Hypothalamus (tissue), 51 donors: ENCODE results near the gene PSMF1.

Experiments used
- DNase-seq, 51 donors: peaks; one replicate each; lab custom pipeline; 2025; lab: John Stamatoyannopoulos, UW

PSMF1 gene

DNA sequence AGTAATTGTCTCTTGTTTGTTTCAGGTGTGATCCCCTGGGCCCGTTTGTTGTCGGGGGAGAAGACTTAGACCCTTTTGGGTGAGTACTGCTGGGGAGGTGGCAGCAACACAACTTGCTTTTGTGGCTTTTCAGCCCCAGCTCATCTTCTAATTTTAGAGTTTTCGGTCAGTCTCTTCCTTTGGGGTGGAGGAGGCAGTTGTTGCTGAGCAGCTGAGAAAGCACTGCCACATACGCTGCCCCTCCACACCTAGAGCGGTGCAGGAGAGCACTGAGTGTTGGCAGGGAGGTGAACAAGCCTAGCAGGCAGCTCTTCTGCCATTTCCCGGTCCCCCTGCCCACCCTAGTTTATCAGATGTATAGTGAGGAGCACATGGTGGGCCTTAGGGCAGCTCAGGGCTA is 44.7 kb downstream of the PSMF1 start:
- DNase-seq = no peak

DNA sequence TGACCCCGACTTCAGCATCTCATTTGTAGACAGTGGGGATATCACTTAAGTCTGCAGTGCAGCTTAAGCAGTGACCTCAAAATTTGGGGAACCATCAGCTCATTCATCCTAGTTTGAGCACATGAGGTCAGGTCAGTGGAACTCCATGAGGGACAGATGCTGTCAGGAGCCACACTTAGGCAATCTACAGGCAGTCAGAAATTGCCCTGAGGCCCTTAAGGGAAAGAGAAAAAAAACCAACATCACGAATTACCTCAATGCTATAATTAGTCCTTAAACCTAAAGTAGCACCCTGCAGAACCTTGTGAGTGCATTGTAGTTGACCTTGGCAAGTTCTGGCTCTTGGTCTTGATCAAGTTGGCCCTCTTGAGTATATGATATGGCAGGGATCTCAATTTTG is 45.3 kb downstream of the PSMF1 start:
- no peak for DNase-seq

DNA sequence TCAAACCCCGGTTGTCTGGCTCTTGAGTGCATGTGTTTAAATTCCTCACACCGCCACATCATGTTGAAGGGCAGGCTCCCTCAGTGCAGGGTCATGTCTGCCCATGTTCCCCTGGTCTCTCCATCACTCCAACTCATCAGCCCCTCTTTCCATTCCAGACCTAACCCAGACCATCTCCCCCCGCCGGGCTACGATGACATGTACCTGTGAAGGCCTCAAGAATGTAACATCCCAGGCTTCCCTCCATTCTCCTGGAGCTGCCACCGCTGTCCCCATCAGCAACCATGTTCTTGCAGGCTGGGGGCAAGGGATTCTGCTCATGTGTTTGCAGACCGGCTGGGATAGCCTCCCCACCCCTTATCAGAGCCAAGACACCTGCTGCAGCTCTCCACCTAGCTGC is 46.5 kb downstream of the PSMF1 start:
- no peak for DNase-seq

DNA sequence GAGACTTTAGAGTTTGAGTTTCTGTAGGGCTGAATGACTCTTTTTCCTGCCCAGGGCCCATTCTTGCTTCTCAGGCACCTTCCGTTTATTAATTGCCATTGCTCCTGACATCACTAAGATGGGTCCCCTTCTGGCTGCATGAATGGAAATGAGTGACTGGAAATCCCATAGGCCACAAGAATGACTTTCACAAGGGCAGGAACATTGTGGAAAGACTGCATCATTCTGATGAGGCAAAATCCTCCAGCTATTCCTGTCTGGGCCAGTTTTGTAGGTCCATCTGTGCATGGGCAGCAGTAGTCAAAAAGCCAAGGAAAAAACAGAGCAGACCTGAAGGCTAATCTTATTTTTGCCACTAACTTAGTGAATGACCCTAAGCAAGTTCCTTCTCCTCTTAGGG is 47.1 kb downstream of the PSMF1 start:
- no peak for DNase-seq

DNA sequence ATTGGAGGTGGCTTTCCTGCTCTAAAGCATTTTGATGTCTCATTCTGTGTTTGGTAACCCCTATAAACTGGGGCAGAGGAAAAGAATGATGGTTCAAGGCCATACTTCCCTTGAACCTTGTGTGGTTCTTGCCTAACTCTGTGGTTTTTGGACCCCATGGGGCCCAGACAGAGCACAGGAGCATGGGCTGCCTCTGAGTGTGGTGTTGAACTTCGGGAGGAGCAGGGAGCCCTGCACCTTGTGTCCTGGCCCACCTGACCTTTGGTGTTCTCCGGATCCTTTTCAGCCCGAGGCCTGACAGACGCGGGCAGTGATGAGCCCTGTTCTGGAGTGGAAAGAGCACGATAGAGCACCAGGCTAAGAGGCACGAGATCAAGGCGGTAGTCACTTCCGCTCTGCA is 47.5 kb downstream of the PSMF1 start:
- DNase-seq = no peak

DNA sequence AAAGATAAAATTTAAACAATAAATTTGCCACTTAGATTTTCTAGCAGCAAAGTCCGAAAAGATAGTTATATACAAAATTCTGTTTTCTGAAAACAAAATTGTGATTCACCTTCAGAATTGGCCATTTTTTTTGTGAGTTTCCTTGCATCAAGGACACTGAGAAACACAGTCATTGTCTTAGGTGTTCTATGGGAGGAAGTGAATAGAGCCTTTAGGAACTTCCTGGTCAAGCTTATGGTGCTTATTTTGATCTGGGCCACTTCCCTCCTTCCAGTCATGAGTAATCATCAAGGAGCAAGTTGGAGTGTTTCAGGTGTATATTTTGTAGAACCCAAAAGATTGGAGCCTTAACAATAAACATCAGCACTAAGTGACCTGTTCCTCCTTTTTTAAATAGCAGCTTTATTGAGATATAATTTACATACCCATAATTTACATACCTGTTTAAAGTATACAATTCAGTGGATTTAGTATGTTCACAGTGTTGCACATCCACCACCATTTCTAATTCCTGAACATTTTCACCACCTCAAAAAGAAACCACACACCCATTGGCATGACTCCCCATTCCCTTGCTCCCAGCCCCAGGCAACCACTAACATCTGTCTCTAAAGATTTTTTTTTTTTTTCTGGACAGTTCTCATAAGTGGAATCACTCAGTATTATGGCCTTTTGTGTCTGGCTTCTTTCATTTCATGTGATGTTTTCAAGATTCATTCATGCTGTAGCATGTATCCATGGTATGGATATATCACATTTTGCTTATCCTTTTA is 48.7 kb downstream of the PSMF1 start:
- DNase-seq = no peak

DNA sequence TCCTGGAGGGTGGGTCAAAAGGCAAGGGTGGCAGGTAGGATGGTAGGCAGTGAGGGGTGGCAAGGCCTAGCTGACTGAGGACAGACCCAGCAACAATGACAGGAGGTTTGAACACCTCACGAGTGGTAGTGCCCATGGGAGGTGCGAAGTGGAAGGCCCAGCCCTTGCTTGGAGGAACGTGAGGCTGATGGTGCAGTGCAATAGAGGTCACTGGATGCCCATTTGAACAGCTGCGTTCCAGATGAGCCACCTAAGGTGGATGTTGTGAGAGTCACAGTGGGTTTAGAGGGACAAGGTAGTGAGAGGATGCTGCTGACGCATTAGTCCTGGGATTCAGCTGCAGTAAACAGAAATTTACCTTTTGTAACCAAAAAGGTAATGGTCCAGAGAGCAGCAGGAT is 50.8 kb downstream of the PSMF1 start:
- no peak for DNase-seq

DNA sequence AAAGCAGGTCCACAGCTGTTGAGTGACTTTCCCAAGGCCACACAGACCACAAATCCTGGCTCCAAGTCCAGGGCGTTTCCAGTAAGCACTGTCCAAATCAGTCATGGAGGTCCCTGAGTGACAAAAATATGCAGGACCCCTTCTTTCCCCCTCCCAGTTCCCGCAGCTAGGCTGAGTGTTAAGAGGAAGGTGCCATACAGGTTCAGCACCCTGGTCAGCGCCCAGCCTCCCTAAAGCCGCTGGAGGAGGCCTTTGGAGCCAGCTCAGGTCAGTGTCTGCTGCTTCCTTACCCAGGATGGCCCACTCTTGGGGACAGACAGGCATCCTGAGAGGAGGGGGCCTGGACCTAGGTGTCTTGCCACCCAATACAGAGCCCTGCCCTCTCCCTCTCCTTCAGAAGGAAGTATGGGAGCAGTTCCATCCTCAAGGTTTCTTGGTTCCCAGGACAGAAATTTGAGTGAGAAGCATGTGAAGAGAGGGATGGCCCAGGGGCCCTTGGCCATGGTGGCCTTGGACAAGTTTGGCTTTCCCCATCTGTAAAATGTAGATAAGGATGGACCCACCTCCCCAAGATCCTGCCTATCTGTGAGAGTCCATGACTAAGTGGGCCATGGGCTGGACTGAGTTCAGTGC is 53.2 kb downstream of the PSMF1 start:
- no peak for DNase-seq

DNA sequence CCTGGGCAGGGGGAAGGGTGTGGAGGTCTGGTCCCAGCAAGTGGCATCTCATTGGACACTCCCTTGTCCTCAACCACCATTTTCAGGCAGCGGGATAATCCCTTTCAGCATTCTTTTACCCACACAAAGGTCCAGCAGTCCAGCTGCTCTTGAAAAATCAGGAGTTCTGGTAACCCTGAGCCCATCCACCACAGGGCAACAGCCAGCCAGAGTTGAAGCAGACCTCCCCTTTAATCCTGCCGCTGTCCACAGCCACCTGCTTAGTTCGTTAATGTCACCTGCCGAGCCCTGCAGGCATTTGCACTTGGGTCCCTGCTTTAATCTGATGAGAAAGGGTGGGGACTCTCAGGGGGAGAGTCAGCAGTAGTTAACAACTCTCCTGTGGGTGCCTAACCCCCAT is 55.3 kb downstream of the PSMF1 start:
- no peak for DNase-seq

DNA sequence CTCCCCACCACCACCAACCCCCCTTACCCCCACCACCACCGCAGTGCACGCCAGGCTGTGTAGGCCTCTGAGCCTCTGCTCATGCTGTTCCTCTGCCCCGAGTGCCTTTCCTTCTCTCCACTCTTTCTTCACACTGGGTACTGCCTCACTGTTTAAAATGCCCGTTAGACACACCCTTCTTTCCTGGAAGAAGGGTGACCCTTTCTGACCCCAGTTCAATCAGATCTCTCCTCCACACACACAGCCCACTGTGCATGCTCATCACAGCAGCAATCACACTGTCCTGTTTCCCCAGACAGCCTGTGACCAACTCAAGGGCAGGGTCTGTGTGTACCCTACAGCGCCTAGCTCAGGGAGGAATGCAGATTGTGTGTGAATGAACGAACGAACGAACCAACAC is 56.4 kb downstream of the PSMF1 start:
- DNase-seq = no peak

DNA sequence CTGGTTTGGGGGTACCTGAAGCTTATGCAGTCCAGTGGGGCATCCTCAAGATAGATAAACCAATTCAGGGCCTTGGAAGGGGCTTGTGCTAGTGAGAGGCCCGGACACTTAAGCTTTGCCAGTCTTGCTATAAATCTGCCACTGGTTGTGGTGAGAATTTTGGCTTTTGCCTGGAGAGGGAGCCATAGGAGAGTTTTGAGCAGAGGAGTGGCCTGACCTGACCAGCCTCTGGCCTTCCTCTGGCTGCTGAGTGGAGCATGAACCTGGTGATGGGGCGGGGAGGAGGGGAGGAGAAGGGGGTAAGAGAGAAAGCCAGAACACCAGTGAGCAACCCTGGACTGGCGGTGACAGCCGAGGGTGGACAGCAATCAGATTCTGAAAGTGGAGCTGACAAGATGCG is 59.3 kb downstream of the PSMF1 start:
- DNase-seq = no peak

DNA sequence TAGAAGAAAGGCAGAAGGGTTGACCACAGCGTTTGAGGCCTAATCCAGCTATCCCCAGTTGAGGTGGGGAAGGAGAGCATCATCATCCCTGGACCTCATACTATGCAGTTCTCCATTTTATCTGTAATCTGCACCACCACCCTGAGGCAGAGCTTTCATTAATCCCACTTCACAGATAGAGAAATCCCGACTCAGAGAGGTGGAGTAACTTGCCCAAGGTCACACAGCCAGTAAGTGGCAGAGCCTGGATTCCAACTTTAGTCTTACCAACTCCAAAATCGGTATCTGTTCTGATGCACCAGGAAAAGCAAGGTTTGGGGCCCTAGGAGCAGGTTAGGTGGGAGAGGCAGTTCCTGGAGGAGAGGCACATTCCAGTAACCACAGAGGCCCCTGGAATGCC is 59.7 kb downstream of the PSMF1 start:
- no peak for DNase-seq

DNA sequence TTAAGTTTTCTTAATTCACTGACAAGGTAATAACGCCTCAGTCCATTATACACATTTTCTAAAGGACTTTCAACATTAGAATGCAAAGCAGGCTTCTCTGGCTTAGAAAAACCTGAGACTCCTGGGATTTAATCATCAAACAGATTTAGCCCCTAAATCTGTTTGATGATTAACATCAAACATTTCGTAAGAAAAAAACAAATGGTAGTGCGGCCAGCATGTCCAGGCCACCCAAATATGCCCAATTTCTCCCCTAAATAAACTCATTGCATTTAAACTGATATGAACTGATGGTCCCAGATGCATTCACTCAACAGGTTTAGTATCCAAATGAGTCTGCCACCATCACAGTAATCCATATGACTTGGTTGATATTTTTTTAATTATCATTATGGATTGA is 60.2 kb downstream of the PSMF1 start:
- DNase-seq = no peak

DNA sequence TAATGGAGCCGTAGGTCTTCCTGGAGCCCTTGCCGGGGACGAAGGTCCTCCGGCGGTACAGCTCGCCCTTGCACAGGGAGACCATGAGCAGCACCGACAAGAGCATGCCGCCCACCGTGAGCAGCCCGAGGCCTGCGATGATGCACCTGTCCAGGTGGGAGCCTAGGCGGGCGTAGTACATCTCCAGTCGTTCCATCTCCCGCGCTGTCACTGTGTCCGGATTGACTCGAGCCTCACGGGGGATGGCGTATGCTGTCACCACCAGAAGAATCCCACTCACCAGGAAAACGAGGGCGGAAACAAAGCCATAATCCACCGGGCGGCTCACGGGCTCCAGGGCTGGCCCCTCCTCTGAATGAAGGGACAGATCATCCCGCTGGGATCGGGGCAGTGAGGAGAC is 62.5 kb downstream of the PSMF1 start:
- DNase-seq = no peak

DNA sequence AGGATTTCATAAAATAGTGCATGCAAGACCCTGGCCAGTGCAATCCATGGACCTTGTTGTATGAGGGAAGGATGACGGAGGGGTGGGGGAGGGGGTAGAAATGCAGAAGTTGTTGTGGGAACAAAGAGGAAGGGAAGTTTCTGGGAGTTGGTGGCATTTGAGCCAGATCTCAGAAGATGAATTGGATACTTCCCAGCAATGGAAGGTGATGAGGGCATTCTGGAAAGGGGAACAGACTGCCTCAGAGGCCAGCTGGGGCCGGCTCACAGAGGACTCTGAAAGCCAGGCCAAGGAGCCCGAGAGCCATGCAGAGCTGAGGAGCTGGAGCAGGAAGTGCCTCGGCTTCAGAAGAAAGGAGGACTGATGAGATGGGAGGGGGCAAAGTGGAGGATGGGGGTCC is 63.7 kb downstream of the PSMF1 start:
- no peak for DNase-seq

DNA sequence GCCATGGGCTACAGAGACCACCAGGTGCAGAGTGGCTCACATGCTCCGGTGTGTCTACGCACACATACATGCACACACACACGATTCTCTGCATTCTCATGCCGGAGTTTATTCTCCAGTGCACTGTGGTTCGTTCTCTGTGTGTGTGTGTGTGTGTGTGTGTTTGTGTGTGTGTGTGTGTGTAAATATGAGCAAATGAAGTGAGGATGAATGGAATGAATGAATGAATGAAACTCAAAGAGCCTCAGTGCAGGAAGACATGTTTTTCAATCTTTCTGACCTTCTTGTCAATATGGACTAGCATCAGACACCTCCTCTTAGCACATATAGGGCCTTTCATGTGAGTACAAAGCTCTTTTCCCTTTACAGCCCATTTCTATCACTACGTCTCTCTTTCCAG is 64.8 kb downstream of the PSMF1 start:
- no peak for DNase-seq

DNA sequence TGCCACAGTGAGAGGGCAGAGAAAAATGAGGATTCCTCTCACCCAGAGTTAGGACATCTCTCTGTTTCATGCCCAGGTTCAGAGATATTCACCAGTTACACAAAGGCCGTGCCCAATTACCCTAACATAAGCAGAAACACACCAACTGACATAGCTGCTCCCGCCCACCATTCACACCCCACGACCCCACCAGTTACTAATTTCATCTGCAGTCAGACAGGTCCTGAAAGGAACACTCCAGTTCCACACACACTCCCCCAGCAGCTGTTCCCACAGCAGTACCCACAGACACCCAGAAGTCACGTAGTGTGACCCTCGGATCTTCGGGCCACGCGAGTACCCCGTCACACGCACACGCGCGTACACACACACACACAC is 65.8 kb downstream of the PSMF1 start:
- DNase-seq = no peak

DNA sequence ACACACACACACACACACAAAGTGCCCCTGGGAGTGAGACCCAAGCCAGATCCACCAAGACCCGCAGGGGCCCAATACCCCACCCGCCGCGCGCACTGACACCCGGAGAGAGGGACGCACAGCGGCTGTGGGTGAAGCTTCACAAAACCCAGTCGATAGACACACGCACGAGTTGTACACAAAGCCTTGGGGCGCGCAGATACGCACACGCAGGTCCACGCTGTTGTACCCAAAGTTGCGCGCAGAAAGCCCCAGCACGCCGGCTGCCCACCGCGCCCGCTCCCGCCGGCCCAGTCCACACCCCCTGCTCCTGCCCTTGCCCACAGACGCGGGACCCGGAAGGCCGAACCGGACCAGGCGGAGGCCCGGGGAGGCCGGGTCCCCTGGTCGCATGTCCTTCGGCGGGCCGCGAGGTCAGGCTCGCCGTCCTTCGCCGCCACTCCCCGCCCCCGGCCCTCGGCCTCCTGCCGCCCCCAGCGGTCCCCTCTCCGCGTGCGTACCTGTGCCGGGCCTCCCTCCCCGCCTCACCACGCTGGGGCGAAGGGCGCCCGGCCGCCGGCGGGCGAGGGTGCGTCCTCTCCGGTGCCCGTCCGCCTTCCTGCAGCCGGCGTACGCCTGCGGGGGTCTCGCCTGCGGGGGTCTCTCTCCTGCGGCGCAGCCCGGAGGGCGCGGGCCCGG is 66.4 kb downstream of the PSMF1 start, which contains the start of gene TMEM74B:
TMEM74B (minus strand) TSS at position 344 of the 678 bp plus-strand sequence. CDS start 1,180 bp downstream, outside the sequence.
- peak in 4 of 51 donors; percentile 9 to 28 (median 17) for DNase-seq

DNA sequence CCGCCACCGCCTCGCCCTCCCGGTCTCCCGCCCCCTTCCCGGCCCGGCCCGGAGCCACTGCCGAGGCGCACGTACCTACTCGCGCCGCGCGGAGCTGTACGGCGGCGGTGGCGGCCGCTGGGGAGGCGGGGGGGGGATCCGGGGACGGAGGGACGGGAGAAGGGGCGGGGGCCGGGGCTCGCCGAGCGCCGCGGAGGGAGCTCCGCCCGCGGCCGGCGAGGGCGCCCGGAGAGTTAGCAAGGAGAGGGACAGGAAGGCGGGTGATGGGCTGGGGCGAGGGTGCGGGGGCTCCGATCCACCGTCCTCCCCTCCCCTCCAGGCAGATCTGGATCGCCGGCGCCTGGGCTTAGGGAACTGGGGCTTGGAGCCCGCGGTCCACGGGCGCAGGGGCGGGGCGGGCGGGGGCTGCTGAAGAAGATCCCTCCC is 66.9 kb downstream of the PSMF1 start:
- DNase-seq = peak in 2 of 51 donors; percentile 10 to 28

DNA sequence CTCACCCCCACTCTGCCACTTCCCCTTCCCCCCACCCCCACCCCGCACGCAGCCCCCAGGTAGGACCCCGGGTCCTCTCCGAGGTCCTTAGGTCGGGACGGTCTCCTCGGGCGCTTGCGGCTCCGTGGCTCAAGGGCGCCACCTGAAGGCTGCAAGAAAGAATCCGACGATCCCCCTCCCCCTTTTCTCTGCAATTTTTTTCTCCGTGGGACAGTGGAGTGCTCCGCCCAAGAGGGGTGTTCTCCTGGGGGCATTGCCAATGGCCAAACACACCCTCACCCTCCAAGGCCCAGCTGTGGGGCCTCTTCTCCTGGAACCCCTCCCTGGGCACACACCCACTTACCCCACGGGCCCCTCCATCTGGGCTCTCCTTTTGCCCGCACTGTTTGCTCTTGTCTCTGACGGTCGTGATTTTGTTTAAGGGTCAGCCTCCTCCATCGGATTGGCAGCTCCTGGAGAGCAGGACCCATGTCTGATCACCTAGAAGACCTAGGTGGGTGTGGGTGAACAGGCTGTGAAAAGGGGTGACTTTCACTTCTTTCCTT is 67.5 kb downstream of the PSMF1 start:
- DNase-seq = peak in 8 of 51 donors; percentile 7 to 27 (median 22)

DNA sequence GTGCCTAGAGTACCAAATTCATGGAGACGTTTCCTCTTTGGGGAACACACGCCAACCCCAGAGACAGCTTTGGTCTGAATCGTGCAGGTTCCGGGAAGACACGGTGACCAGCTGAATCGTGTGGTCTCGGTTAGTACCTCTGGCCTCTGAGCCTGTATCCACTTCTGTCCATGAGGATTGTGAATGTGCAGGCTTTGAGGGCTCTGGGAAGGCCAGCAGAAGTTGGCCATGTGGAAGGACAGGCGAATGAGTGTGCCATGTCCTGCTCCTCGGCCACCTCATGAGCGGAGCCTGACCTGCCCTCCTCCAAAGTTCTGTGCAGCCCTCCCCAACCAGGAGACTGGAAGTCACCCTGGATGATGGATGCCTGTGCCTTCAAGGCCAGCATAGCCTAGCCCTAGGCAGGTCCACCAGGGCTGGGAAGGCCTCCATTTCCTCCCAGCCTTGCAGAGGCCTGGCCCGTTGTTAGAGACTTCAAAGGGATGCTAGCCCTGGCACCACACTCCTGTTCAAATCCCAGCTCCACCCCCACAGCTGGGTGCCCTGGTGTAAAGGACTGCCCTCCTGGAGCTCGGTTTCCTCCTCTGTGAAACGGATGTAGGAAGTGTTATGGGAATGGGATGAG is 68.1 kb downstream of the PSMF1 start:
- DNase-seq = no peak
